GM12865 (cell line): ENCODE results near the gene FAT1.

ENCODE experiments used
- DNase-seq: peaks from one replicate; pipeline ENCODE4 v3.0.0; 2010; ENCODE audit warnings: low read depth
- H3K4me3 ChIP-seq: 2 replicates; pipeline ENCODE4 v1.5.1; 2011; ENCODE audit warnings: mild to moderate bottlenecking, low read depth, low read length, control low read depth
- CTCF ChIP-seq: IDR thresholded peaks from 2 replicates; pipeline ENCODE4 v1.5.1; 2011; ENCODE audit warnings: low read length, control low read depth, low read depth, inconsistent platforms; ENCODE audit not compliant: insufficient read depth; ENCODE audit errors: missing control alignments

Gene FAT1

GRCh38 chr4:186724864-186725468 is 1.3 kb upstream of the FAT1 start:
- no peak for TF ChIP-seq CTCF
- DNase-seq, result no peak
- no peak overlapping the region for H3K4me3 ChIP-seq

GRCh38 chr4:186724058-186724863 is 605 bp upstream of the FAT1 start:
- H3K4me3 ChIP-seq, result no peak overlapping the region
- TF ChIP-seq CTCF, result no peak
- no peak for DNase-seq

- no peak overlapping the region for H3K4me3 ChIP-seq
- no peak for TF ChIP-seq CTCF
- no peak for DNase-seq
These were observed 812 bp downstream of the FAT1 start for GRCh38 chr4:186722796-186723291.

- TF ChIP-seq CTCF, result no peak
- H3K4me3 ChIP-seq, result no peak overlapping the region
- DNase-seq, result peak; percentile 12
These were observed 3.5 kb downstream of the FAT1 start for GRCh38 chr4:186719925-186720694.

GRCh38 chr4:186717556-186717955 is 6.1 kb downstream of the FAT1 start:
- no peak overlapping the region for H3K4me3 ChIP-seq

GRCh38 chr4:186715077-186715476 is 8.6 kb downstream of the FAT1 start:
- no peak for TF ChIP-seq CTCF
- DNase-seq, result no peak
- no peak overlapping the region for H3K4me3 ChIP-seq

More at GRCh38 chr4:186717556-186717955, 6.1 kb downstream of the FAT1 start:
- no peak for DNase-seq
- no peak for TF ChIP-seq CTCF
